HTERT RPE-1 (cell line): ENCODE data around the gene ARHGAP6.

Experiments
- in situ Hi-C: fragments of 300-500 bp; cut with MboI; formaldehyde crosslinking; loops from 4 replicates; pipeline ENCODE4 v1.14.3; 2020; ENCODE audit warnings: low sequenced_read_pairs

ARHGAP6 gene, protein sequence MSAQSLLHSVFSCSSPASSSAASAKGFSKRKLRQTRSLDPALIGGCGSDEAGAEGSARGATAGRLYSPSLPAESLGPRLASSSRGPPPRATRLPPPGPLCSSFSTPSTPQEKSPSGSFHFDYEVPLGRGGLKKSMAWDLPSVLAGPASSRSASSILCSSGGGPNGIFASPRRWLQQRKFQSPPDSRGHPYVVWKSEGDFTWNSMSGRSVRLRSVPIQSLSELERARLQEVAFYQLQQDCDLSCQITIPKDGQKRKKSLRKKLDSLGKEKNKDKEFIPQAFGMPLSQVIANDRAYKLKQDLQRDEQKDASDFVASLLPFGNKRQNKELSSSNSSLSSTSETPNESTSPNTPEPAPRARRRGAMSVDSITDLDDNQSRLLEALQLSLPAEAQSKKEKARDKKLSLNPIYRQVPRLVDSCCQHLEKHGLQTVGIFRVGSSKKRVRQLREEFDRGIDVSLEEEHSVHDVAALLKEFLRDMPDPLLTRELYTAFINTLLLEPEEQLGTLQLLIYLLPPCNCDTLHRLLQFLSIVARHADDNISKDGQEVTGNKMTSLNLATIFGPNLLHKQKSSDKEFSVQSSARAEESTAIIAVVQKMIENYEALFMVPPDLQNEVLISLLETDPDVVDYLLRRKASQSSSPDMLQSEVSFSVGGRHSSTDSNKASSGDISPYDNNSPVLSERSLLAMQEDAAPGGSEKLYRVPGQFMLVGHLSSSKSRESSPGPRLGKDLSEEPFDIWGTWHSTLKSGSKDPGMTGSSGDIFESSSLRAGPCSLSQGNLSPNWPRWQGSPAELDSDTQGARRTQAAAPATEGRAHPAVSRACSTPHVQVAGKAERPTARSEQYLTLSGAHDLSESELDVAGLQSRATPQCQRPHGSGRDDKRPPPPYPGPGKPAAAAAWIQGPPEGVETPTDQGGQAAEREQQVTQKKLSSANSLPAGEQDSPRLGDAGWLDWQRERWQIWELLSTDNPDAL (N-terminal part only)

DNA sequence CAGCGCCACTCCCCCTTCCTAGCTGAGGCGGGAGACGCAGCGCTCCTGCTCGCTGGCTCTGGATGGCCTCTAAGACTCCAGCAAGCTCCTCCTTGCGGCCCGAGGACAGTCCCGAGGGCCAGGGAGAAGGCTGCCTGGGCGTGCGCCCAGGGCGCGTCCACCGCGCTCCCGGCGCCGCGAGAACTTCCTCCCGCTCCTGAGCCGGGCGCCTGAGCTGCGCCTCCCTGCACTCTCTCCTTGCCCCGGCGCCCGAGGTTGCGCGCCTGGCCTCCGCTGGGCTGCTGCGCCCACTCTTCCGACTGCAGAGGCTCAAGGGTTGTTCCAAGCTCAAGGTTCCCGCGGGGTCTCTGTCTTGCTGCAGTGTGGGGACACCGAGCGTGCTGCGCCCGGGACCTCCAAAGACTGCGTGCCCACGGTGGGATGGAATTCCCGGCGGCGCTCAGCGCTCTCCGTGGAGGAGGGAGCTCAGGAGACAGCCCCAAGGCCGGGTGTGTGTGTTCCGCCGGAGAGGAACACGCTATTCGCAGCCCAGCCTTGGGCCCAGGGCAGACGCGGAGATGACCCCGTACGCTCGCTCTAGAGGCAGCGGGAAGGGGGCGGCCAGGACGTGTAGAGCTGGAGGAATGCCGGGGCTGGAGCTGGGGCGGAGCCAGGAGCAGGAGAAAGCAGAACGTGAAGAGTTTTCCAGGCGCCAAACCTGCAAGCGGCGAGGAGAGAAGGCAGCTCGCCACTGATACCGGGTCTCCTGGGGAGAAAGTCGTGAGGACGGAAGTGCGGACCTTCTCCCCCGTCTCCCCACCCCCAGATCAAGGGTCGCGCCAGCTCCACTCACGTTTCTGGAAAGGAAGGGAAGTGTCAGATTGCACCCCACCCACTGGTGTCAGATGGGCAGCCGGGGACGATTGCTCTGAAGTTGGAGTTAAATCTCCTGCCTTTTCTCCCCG is at the start of gene ARHGAP6:
Gene ARHGAP6, minus strand, starts transcription at position 753 of the 944 bp plus-strand sequence. CDS start 1,092 bp downstream, outside the sequence.
- in situ Hi-C loops: no loop called here

DNA sequence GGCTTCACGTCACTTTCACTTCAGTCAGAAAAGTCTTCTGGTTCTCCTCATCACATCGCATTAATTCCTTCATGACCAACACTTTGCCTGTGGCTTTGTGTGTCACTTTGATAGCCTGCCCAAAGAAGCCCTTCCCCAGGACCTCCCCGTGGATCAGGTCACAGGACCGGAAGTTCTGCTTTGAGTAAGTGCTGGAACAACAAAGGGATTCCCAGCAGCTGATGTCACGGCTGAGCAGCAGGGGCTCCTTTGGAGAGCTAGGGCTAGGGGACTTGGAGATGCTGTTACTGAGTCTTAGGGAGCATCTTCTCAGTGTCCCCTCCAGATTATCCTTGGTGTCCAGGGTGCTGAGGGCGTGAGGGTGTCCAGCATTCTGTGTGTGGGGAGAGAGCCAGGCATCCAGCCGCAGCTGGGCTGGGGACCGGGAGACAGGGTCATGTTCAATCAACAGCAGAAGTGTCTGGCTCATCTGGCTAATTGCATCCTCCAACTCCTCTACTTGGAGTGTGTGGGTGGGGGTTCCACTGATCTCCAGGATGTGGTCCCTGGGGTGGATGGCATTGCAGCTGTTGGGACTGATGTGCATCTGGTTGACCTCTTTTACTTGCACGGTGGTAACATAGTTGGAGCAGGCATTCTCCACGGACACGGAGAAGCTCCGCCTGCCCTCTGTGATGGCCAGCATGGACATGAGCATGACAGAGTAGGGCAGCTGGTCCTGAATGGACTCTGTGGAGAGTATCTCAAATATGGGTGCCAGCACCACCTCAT is 39.2 kb upstream of the ARHGAP6 start:
- in situ Hi-C loops: no loop called here

- in situ Hi-C loops: no loop called here
Observed at GRCh38 chrX:11703855-11704254, 38.1 kb upstream of the ARHGAP6 start.

DNA sequence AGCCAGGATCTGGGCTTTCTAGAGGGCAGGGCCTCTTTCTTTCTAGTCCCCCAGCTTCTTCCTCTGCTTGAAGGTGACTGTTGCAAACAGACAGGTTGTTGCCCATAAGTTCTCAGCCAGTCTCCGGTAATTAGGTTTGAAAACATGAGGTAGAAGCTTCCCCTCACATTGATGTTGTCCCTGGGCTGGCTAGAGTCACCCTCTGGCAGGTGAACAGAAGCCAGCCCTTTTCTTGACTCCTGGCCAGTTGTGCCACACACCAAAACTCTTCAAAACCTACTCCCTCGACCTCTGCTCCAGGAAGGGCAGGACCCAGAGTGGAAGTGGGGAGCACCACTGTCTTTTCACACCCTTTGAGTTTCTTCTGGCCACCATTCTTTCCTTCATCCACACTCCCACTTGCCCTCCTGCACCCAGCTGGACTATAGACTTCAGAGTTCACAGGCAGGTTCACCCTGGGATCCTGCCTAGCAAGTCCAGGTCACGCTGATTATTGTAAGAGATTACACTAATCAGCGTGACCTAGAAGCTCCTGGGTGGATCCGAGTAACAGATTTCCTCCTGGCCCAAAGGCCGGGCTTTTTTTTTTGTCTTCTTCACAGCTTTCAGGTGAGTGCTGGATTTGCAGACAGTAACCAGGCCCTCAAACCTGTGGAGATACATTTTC is 37.4 kb upstream of the ARHGAP6 start:
- in situ Hi-C loops: no loop called here

DNA sequence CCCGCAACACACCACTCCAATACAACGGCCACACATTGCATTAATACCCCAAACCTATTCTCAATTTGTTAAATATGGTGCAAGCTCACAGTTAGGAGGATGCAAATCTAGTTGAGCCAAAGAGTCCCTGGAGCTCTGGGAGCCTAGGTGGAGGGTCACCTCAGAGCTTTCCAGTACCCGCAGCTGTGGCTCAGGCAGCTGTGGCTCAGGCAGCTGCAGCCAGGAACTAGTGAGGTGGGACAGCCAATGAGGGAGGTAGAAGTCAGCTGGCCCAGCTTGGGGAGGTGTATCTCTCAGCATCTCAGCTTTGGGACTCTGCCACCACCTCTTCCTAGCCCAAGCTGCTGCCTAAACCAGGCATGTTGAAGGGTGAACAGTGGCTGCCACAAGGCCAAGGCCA is 36.7 kb upstream of the ARHGAP6 start:
- in situ Hi-C loops: no loop called here

GRCh38 chrX:11698702-11699101 is 33.0 kb upstream of the ARHGAP6 start:
- in situ Hi-C loops: no loop called here

GRCh38 chrX:11688201-11688600 is 22.5 kb upstream of the ARHGAP6 start:
- in situ Hi-C loops: no loop called here

- in situ Hi-C loops: no loop called here
Observed at GRCh38 chrX:11687157-11687556, 21.4 kb upstream of the ARHGAP6 start.

- in situ Hi-C loops: no loop called here
Observed at GRCh38 chrX:11683057-11683456, 17.3 kb upstream of the ARHGAP6 start.

DNA sequence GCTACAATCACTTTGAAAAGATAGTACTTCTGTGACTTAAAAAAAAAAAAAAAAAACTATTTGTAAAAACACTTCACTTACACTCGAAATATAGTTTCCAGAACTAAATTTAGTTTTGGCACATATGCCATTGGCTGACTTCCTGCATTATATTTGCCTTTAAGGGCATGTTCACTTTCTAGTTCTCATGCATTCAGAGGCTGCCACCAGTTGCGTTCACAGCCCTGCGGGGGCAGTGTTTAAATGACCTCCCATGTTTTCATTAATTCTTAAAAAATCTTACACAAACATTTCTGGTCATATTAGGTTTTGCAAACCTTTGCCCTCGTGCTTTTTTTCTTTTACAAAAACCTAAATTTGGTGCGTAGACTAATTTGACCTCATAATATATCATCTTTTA is 12.4 kb upstream of the ARHGAP6 start:
- in situ Hi-C loops: no loop called here

DNA sequence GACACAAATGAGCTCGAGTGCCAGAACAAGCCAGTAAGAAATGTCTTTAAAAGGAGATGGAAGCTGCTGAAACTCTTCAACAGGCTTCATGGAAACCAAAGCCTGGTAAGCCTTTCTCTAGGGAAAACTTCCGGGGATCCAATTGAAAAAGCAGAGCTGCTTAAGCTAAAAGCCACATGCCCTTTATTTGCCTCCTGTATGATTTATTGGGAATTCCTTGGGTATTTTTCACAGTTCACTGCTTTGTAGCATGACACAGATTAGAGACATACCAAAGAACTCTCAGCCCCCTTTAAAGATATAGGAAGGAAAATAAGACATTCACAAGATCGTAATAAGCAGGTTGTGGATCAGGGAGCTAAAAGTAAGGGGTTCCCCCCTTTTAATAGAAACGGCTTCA is 6.5 kb upstream of the ARHGAP6 start:
- in situ Hi-C loops: no loop called here

- in situ Hi-C loops: no loop called here
Observed at GRCh38 chrX:11670316-11670715, 4.6 kb upstream of the ARHGAP6 start.

- in situ Hi-C loops: no loop called here
Observed at GRCh38 chrX:11666952-11667685, 1.4 kb upstream of the ARHGAP6 start.

- in situ Hi-C loops: no loop called here
Observed at GRCh38 chrX:11666164-11666563, 444 bp upstream of the ARHGAP6 start.

DNA sequence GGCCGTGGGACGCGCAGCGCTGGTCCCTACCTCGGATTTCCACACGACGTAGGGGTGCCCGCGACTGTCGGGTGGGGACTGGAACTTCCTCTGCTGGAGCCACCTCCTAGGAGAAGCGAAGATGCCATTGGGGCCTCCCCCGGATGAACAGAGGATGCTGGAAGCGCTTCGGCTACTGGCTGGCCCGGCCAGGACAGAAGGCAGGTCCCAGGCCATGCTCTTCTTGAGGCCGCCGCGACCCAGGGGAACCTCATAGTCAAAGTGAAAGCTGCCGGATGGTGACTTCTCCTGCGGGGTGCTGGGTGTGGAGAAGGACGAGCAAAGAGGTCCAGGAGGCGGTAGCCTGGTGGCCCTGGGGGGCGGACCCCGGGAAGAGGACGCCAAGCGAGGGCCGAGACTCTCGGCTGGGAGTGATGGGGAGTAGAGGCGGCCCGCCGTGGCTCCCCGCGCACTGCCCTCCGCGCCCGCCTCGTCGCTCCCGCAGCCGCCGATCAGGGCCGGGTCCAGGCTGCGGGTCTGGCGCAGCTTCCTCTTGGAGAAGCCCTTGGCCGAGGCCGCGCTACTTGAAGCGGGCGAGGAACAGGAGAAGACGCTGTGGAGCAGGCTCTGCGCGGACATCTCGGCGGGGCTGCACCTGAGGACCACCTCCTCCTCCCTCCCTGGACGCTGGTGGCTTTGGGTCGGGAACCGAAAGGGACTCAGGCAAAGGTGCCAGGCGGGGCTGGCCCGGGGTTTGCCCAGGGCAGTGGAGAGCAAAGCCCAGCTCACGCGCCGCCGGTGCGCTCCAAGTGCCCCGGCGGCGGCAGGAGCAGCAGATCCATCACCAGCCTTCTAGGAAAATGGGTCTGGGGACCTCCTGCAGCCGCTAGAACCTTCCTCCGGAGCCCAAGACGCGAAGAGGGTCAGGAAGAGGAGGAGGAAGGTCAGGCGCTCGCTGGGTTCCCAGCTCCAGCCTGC is 1.2 kb downstream of the ARHGAP6 start:
- in situ Hi-C loops: no loop called here

- in situ Hi-C loops: no loop called here
Observed at GRCh38 chrX:11663875-11664210, 1.9 kb downstream of the ARHGAP6 start.

DNA sequence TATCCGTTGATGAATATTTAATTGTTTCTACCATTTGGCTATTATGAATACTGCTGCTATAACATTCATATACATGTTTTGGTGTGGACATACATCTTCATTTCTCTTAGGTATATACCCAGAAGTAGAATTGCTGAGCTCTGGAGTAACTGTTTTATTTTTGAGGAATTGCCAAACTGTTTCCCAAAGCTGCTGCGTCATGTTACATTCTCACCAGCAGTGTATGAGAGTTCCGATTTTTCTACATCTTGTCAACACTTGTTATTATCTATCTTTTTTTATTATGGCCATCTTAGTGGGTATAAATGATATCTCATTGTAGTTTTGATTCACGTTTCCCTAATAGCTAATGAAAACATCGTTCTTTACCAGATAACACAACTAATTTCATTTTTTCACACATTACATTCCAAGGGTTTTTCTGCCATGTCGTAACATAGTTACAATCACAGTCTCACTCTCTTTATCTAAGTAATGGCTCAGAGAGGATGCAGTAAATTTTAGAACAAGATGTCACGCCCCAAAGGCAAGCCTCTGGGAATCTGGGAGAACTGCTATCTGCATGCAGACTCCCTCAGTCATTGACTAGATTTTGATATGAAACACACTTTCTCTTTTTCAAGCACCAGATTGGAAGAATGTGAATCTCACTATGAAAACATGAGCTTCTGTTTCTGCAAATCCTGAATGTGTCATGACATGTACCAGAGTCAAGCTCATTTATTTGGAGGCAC is 10.3 kb downstream of the ARHGAP6 start:
- in situ Hi-C loops: no loop called here
